Bronchial epithelial cell (primary cell): ENCODE measurements around the gene MSRB1. TPM values are rescaled to one million over a fixed set of nuclear protein-coding genes. Genes with fewer than 3 reads are reported as not detected.

Source experiments
- DNase-seq: peaks from one replicate; pipeline ENCODE4 v3.0.0-alpha.2; 2010; ENCODE audit warnings: low read depth
- FAIRE-seq: peaks from 2 replicates; lab custom pipeline; 2011; peaks lifted over from hg19 to GRCh38; lab: Jason Lieb, UNC
- H3K27me3 ChIP-seq: 2 replicates; pipeline ENCODE4 v1.5.1; 2011; ENCODE audit warnings: low read length; ENCODE audit not compliant: control insufficient read depth, insufficient read depth
- H3K36me3 ChIP-seq: 2 replicates; pipeline ENCODE4 v1.5.1; 2011; ENCODE audit warnings: low read length; ENCODE audit not compliant: control insufficient read depth, insufficient read depth
- H3K4me3 ChIP-seq: 2 replicates; pipeline ENCODE4 v1.5.1; 2011; ENCODE audit warnings: mild to moderate bottlenecking, low read depth, low read length, control low read depth
- CTCF ChIP-seq: IDR thresholded peaks from 2 replicates; pipeline ENCODE4 v1.5.1; 2011; ENCODE audit warnings: mild to moderate bottlenecking, moderate library complexity, low read length, control low read depth, inconsistent platforms; ENCODE audit not compliant: insufficient read depth, severe bottlenecking
- total RNA-seq: library from RNA; depleted of rRNA; stranded (reverse); fragments of >200 nt; gene quantifications from 2 replicates; pipeline ENCODE4 v1.2.1, GENCODE V29; 2014

MSRB1 gene
- total RNA-seq, 1 donor from 2014 or later = 2.9 TPM

GRCh38 chr16:1971796-1972489 lies 28.9 kb upstream of the MSRB1 start, which contains the start of gene TBL3:
Gene TBL3 (plus strand): TSS chr16:1972053. CDS start chr16:1972165, 112 bp downstream.
- peak within 1 kb of the TSS; percentile 99 for H3K4me3 ChIP-seq
- no peaks in the 10 kb centered on the region for H3K27me3 ChIP-seq
- DNase-seq (peak; percentile 79), FAIRE-seq (no peak)
- TF ChIP-seq CTCF = no peak
- H3K36me3 ChIP-seq = peaks cover 16% of the 10 kb centered on the region

GRCh38 chr16:1968146-1968953 lies 25.4 kb upstream of the MSRB1 start:
- FAIRE-seq = no peak
- TF ChIP-seq CTCF = no peak

GRCh38 chr16:1966460-1966859 lies 23.5 kb upstream of the MSRB1 start, which contains the start of gene RNF151:
Gene RNF151 (plus strand): TSS chr16:1966856. CDS start chr16:1966882, 26 bp downstream.
- no peak for DNase-seq
- Histone ChIP-seq H3K4me3 (peak within 1 kb of the TSS; percentile 91), H3K27me3 (no peaks in the 10 kb centered on the region), H3K36me3 (peaks cover 15% of the 10 kb centered on the region)
- no peak for TF ChIP-seq CTCF
- no peak for FAIRE-seq

More at GRCh38 chr16:1968146-1968953, 25.4 kb upstream of the MSRB1 start:
- no peak overlapping the region for H3K4me3 ChIP-seq
- DNase-seq = no peak
- H3K27me3 ChIP-seq = no peaks in the 10 kb centered on the region
- H3K36me3 ChIP-seq = peaks cover 7% of the 10 kb centered on the region

GRCh38 chr16:1965396-1966001 lies 22.5 kb upstream of the MSRB1 start:
- FAIRE-seq (no peak), DNase-seq (no peak)
- TF ChIP-seq CTCF = no peak
- Histone ChIP-seq H3K36me3 (peaks cover 15% of the 10 kb centered on the region), H3K27me3 (no peaks in the 10 kb centered on the region), H3K4me3 (peak overlapping the region; percentile 91)

- no peaks in the 10 kb centered on the region for H3K27me3 ChIP-seq
- TF ChIP-seq CTCF = no peak
- DNase-seq (peak; percentile 91), FAIRE-seq (no peak)
- H3K36me3 ChIP-seq = peaks cover 15% of the 10 kb centered on the region
- H3K4me3 ChIP-seq = peak within 1 kb of the TSS; percentile 91
Observed at GRCh38 chr16:1964506-1965395, 21.8 kb upstream of the MSRB1 start, which contains the start of gene RPS2. Gene RPS2 (minus strand): TSS chr16:1964826. CDS start chr16:1964625, 201 bp downstream.
